ENCODE results near the gene MAP2K5.

Gene MAP2K5

GRCh38 chr15:67542420-67543347 is at the start of gene MAP2K5:
Gene MAP2K5, plus strand, starts transcription at chr15:67542703. Its CDS starts 633 bp downstream, at chr15:67543336.
- no peak for TF ChIP-seq GATA3 (IDR thresholded peaks at IDR 0.05; ENCODE audit: low read depth, low read length)

GRCh38 chr15:67495585-67495984 is 46.9 kb upstream of the MAP2K5 start:
- TF ChIP-seq GATA2 (IDR thresholded peaks at IDR 0.05; ENCODE audit: low read depth, low read length) (no peak), GATA3 (IDR thresholded peaks at IDR 0.05; ENCODE audit: low read depth, low read length) (no peak)

- TF ChIP-seq GATA3 (IDR thresholded peaks at IDR 0.05; ENCODE audit: low read depth, low read length) (no peak), GATA2 (IDR thresholded peaks at IDR 0.05; ENCODE audit: low read depth, low read length) (no peak)
Measured at GRCh38 chr15:67501177-67501835, 41.2 kb upstream of the MAP2K5 start.

GRCh38 chr15:67501836-67502461 is 40.6 kb upstream of the MAP2K5 start:
- no peak for TF ChIP-seq GATA2 (IDR thresholded peaks at IDR 0.05; ENCODE audit: low read depth, low read length)
- no peak for TF ChIP-seq GATA3 (IDR thresholded peaks at IDR 0.05; ENCODE audit: low read depth, low read length)

- TF ChIP-seq GATA3 (IDR thresholded peaks at IDR 0.05; ENCODE audit: low read depth, low read length) (no peak), GATA2 (IDR thresholded peaks at IDR 0.05; ENCODE audit: low read depth, low read length) (no peak)
Measured at GRCh38 chr15:67504056-67504455, 38.4 kb upstream of the MAP2K5 start.

GRCh38 chr15:67504796-67505195 is 37.7 kb upstream of the MAP2K5 start:
- no peak for TF ChIP-seq GATA3 (IDR thresholded peaks at IDR 0.05; ENCODE audit: low read depth, low read length)

GRCh38 chr15:67505675-67506572 is 36.6 kb upstream of the MAP2K5 start:
- no peak for TF ChIP-seq GATA3 (IDR thresholded peaks at IDR 0.05; ENCODE audit: low read depth, low read length)
- no peak for TF ChIP-seq GATA2 (IDR thresholded peaks at IDR 0.05; ENCODE audit: low read depth, low read length)

GRCh38 chr15:67506775-67507747 is 35.4 kb upstream of the MAP2K5 start:
- TF ChIP-seq GATA3 (IDR thresholded peaks at IDR 0.05; ENCODE audit: low read depth, low read length) (no peak), GATA2 (IDR thresholded peaks at IDR 0.05; ENCODE audit: low read depth, low read length) (no peak)

- no peak for TF ChIP-seq GATA3 (IDR thresholded peaks at IDR 0.05; ENCODE audit: low read depth, low read length)
- TF ChIP-seq GATA2 (IDR thresholded peaks at IDR 0.05; ENCODE audit: low read depth, low read length) = no peak
Measured at GRCh38 chr15:67508407-67508806, 34.1 kb upstream of the MAP2K5 start.

GRCh38 chr15:67509918-67510317 is 32.6 kb upstream of the MAP2K5 start:
- TF ChIP-seq GATA2 (IDR thresholded peaks at IDR 0.05; ENCODE audit: low read depth, low read length) = no peak
- no peak for TF ChIP-seq GATA3 (IDR thresholded peaks at IDR 0.05; ENCODE audit: low read depth, low read length)

- no peak for TF ChIP-seq GATA3 (IDR thresholded peaks at IDR 0.05; ENCODE audit: low read depth, low read length)
- no peak for TF ChIP-seq GATA2 (IDR thresholded peaks at IDR 0.05; ENCODE audit: low read depth, low read length)
Measured at GRCh38 chr15:67510597-67511190, 31.8 kb upstream of the MAP2K5 start.

- TF ChIP-seq GATA3 (IDR thresholded peaks at IDR 0.05; ENCODE audit: low read depth, low read length) (no peak), GATA2 (IDR thresholded peaks at IDR 0.05; ENCODE audit: low read depth, low read length) (no peak)
Measured at GRCh38 chr15:67511606-67512005, 30.9 kb upstream of the MAP2K5 start.

Data from SH-SY5Y (cell line).